ENCODE measurements around the gene USP3. TPM values are rescaled to one million over a fixed set of nuclear protein-coding genes. Genes with fewer than 3 reads are reported as not detected.

USP3 gene
- total RNA-seq, 2 experiments from 2014 or later = 37.3 to 42.2 TPM

Other genes with a start within 250 kb of the USP3 start
- gene APH1B, start 227.0 kb upstream of the USP3 start, total RNA-seq = 1 to 10 TPM; 5.7 to 7.4 TPM
- not detected for gene CA12, start 122.7 kb upstream of the USP3 start, total RNA-seq
- gene FBXL22, start 92.8 kb downstream of the USP3 start, total RNA-seq = under 1 TPM; 0.92 to 0.95 TPM